HG03045 (cell line): ENCODE measurements around the gene PGS1.

Experiments
- ATAC-seq: cut with Tn5 transposase; IDR thresholded peaks from one replicate; pipeline ENCODE4 v1.9.1; 2021; ENCODE audit warnings: mild to moderate bottlenecking, moderate library complexity; ENCODE audit not compliant: unreplicated experiment

Gene PGS1

DNA sequence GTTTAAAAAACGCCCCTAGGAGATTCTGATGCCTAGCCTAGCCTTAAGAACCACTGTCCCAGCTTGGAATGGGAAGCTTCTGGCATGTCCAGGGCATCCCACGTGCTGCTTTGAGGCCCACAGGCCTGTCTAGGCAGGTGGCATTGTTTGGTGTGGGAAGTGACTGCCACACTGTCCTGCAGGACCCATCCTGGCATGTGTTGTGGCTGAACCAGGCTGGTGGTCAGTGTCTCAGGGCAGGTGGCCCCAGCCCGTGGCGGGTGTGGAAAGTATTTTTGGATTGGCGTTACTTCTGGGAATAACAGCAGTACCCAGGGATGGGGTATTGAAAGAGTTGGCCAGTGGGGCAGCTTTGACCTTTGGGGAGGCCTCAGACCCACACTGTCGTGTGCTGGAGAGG lies 27.9 kb downstream of the PGS1 start:
- ATAC-seq, result no peak

DNA sequence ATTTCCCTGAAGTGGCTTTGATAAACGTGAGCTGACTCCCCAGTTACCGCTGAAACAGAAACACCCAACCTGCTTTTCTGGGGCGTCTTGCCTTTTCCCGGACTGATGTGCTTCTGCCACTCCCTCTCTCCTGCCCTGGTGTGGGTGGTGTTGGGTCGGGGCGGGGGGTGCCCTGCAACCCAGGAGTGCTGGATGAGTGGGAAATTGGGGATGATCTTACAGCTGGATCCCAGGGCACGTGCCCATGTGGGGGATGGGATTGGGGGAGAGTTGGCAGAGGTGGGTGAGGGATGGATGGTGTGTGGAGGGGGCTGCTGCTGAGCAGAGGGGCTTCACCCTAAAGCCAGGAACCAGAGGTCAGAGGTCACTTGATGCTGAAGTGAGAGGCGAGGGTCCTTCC lies 28.5 kb downstream of the PGS1 start:
- ATAC-seq, result no peak

DNA sequence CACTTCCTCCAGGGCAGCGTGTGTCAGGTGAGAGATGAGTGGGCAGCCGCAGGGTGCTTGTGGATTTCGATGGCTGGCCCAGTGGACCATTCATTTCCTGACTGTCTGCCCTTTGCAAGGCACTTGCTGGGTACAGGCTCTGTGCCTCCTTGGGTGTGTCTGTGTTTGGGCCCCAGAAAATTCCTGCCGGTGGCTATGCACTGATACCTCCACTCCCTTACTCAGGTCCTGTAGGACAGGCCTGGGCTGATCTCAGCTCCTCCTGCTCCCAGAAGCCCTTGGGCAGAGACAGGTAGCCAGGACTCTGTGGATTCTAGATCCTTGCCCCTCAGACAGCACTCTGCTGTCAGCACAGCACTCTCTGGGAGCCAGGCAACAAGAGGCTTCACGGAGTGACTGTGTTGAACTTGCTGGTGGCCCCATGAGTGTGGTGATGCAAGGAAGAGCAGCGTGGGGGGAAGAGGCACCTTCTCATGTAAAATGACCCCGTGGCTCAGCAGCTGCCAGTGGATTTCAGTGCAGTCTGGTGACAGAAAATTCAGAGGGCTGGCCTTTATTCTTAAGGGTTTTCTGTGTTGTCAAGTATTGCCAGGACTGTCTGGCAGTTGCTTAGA lies 29.0 kb downstream of the PGS1 start:
- no peak for ATAC-seq

DNA sequence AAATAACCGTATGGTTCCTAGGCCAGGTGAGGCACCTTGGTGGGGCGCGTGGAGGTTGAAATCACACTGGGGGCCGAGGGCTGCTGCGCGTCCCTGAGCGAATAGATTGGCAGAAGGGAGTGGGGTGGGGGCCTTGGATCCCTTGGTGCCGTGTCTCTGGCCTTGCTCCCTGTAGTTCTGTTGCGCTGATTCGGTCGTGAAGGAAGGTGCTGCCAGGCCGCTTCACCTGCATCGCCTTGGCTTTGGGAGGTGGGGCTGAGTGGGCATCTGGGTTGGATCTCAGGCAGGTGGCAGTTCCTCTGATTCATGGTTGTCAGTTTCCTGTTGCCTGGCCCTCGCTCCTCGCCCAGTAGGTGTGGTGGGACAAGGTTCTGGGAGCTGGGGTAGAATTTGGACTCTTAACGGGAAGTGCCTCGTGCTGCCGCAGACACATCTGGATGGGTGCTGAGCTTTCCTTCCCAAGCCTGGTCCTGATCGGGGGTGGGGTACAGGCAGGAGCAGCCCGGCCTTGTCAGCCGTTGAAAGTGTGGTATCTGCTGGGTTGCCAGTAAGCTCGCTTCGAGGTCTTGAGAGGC lies 30.1 kb downstream of the PGS1 start:
- ATAC-seq, result no peak

DNA sequence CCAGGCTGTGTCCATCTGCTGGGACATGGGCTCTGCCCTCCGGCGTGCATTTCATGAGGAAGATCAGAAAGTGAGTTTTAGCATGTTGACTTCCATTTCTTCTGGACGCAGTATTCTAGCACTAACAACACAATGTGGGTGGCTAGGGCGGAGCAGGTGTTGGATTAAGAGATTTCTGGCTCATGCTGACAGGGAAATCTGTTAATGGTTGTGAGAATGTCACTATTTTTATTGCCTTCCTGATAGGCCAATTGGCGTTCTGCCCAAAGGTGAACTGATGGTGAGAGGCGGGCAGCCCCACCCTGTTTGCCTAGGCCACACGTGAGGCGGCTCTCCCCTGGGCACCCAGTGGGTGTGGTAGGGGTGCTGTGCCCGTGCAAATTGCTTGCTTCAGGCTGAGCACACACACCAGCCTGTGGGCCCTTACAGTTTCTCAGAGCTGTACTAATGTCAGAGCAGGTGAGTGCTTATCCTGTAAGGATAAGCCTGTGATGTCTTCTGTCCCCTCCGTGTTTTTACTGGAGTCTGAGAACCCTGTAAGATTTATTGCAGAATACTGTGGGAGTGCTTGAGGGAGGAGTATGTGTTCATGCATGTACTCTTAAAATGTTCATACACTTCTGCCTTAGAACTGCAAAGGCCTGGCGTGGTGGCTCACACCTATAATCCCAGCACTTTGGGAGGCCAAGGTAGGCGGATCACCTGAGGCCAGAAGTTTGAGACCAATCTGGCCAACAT lies 30.9 kb downstream of the PGS1 start:
- ATAC-seq, result no peak

DNA sequence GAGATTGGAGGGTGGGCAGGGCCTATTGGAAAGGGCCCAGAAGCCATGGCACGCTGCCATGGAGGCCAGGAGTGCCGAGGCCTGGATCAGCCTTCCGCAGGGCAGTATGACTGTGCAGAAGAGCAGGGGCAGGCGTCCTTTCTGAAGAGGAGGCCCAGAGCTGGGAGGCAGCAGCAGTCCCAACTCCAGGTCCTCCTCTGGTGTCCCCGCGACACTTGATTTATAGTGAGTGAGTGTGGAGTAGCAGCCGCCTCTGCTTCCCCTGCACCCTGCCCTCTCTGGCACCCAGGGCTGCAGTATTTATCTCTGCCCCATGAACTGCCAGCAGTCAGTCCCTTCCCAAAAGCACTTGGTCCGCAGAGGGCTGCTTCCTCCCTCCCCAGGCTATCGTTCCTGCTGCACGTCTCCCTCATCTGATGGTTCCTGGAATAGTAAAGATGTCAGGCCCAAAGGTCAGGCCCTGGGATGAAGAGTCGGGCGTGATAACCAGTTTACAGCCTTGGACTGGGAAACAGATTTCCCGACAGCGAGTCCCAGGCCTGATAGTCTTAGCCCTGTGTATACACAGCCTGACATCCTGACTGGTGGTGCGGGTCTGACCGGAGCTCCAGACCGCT lies 32.9 kb downstream of the PGS1 start:
- ATAC-seq, result no peak

DNA sequence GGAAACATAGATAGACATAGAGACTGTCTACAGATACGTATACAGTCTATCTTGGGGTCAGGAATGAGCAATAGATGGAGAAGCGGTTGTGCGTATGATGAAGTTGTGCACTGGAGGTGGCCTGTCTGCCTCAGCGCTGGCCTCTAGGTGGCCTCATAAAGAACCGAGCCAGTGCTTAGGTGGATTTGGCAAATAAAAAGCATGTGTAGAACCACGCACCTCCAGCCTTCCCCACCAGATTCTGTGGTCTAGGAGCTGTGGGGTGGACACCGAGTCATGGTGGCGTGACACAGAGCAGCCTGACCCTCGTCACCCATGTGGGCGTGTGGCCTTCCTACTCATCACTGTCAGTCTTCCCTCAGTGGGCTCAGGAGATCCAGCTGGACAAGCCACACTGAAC lies 34.0 kb downstream of the PGS1 start:
- no peak for ATAC-seq

DNA sequence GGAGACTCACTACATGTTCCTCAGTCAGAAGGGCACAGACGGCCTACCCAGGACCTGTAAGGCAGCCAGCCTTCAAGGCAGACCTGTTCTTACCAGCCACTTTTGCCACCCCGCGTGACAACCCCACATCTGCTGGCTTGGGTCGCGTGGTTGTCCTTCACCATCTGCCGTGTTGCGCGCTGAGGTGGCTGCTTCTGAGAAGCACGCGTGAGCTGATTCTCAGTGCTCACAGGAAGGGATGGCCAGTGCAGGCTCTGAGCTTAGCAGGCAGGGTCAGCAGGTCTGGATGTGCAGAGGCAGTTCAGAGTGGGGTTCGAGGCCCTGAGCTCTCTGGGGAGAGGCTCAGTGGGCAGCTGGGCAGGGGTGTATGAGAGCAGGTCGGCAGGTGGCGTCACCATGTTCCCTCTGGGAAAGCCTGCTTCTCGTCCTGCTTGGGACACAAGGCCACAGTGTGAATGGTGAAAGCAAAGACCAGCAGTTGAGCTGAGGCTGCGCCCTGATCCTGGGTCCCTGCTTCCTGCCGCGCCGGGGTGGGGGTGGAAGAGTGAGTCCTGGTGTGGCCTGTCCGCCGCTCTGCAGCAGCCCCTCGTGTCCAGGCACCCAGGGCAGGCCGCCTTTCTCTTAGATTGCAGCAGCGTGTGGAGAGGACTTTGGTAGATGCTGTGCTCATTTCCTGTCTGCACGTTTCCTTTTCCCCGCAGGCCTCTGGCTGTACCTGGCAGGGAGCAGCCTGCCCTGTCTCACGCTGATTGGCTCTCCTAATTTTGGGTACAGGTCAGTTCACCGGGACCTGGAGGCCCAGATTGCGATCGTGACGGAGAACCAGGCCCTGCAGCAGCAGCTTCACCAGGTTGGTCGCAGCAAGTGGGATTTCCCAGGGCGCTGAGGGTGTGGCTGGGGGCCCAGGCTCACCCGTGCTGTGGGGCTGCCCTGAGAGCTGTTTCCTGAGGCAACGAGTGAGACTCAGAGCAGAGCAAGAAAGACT lies 36.0 kb downstream of the PGS1 start:
- no peak for ATAC-seq

DNA sequence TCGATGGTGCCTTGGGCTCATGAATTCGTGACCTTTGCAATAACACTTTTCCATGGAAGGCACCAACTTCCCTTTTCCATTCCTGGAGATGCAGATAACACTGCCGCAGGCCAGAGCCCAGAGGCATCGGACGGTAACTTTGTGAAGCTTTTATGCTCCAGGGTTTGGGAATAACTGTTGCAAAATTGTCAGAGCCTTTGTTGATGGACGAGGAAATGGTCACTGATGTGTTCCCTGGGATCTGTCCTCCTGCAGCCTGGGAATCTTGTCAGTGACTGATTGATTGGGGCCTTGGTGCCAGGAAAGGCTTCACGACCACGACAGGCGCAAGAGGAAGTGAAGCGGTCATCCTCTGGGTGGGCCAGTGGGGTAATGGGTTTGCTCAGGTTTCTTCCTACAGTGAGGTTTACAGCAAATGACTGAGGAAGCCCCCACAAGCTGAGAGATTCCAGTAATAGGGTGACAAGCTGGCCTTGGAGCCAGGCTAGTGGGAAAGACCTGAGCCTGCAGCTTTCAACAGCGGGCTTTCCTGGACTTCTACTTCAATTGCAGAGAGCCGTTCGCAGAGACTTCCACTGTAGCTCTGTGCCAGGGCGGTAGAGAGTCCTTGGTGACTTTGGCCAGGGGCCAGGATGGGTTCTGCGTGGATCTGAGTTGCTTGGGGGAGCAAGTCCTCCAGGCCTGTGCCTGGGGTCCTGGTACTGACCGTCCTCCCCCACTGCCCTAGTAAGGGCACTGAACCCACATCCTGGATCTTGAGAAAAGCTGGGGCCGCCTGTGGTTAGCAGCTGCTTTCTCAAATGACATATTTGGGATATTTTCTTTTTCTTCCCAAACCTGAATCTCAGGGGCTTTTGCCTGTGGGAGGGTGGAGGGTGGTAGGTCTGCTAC lies 37.6 kb downstream of the PGS1 start:
- ATAC-seq, result no peak

DNA sequence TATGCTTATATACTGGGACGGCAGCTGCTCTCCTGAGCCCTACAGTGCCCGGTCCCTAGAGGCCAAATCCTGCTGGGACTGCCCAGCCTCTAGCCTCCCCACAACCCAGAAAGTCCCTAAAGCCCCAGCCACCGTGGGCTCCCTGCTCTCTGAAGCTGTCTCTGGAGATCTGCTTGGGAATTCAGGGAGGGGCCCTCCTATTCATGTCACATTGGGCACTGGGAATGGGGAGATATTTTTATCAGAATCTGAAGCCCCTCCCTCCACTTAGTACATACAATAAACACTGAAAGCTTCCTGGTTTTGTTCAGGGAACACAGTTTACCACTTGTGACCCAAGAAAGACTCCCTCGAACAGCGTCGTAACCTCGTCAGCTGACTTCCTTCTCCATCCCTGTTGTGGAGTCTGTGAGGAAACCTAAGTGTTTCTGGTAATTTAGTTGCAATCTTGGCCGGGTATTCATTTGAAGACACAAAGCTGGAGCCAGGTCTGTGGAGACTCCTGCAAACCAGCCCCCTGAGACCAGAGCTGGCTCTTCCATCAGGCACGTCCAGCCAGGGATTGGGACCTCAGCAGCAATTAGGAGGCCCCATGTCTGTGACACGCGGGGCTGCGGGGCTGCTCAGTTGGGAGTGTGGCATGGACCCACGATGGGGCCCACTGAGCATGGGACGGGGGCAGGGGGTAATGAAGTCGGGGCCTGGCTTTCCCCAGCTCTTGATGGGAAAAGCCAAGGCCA lies 38.5 kb downstream of the PGS1 start:
- ATAC-seq, result no peak

DNA sequence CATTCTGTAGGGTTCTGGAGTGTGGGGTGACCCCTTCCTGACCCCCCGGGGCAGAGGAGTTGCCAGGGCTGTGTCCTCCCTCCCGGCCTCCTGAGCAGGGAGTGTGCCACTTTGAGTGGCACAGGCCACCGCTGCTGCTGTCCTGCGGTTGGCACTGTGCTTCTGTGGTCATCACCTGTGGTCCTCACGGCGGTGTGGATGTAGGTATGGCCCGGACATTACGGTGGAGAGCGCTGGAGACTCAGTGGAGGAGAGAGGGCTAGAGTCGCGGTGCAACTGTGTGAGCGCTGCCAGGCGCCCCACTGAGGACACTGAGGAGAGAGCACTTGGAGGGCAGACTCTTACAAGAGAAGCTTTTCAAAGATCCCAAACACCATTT lies 39.1 kb downstream of the PGS1 start:
- ATAC-seq, result no peak

DNA sequence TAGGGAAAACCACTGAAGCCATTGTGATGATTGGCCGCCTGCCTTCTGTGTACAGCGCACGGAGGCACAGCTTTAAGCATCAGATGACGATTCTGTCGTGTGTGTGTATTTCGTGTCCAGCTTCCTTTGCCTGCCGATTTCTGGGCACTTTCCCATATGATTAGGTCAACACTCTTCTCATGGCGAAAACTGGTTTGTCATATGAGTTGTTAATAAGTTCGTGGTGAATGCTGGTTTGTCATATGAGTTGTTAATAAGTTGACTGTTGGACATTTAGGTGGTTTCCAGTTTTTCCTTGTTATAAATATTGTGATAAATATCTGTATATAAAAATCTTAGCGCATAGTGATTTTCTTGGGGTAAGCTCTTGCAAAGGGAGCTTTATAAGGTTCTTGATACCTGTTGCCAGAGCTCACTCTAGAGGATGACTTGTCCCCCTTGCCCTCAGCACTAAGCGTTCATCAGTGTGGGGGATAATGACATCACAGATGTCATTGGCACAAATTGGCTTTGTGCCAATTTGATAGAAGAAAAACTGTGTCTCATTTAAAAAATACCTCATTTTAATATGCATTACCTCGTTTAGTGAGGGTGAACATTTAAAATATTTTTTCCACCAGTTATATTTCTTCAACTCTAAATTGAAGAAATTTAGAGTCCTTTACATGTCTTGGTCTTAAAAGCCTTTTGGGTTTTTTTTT lies 40.0 kb downstream of the PGS1 start:
- ATAC-seq, result no peak

DNA sequence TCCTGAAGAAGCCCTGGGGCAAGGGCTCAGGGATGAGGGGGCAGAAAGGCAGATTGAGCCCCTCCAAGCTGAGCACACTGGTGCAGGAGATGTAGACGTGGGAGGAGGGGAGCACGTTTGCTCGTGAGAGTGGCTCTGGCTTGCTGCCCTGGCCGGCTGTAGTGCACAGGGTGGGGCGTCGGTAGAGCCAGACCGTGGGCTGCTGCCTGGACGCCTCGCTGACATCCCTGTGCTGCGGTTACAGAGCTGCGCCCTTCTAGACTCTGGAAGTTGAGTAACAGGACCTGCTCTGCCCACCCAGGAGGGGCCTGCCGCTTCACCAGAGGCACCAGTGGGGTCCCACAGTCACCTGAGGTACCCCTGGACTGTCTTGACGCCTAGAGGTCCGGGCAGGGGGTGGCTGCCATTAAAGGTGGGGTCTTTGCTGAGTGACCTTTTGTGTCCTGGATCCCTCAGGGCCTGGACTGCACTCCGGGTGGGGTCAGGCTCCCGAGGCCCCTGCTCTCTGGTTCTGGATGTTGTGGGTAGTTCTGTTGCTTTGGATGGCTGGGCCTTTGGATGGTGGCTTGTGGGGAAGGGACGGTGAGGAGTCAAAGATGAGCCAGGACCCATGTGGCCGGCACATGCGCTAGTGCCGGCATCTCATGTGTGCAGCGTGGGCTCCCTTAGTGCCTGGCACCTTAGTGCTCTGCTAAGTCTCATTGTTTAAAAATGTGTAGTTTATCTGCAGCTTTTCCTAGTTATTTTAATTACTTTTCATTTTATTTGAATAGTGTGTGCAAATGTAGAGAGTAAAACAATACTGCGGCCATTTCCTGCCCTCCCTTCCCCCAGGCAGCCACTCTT lies 41.7 kb downstream of the PGS1 start:
- ATAC-seq, result no peak

DNA sequence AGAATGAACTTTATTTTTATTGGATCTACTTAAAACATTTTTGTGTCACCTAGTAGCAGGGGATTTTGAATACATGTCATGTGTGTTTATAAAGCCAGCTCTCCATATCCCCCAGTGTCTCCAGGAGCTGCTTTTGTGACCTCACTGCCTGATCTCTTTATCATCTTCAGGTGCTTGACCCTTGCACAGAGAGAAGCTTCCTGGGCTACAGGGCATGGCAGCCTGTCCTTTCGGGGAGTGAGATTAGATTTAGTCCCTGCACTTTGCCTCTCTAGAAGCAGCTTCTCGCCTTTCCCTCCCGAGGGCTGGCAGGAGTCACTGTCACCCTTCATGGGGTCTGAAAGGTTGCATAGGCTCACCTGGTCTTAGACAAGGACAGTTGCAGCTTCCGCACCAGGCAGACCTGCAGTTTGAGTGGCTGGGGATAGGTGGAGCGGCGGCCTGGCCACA lies 42.7 kb downstream of the PGS1 start:
- ATAC-seq, result no peak

DNA sequence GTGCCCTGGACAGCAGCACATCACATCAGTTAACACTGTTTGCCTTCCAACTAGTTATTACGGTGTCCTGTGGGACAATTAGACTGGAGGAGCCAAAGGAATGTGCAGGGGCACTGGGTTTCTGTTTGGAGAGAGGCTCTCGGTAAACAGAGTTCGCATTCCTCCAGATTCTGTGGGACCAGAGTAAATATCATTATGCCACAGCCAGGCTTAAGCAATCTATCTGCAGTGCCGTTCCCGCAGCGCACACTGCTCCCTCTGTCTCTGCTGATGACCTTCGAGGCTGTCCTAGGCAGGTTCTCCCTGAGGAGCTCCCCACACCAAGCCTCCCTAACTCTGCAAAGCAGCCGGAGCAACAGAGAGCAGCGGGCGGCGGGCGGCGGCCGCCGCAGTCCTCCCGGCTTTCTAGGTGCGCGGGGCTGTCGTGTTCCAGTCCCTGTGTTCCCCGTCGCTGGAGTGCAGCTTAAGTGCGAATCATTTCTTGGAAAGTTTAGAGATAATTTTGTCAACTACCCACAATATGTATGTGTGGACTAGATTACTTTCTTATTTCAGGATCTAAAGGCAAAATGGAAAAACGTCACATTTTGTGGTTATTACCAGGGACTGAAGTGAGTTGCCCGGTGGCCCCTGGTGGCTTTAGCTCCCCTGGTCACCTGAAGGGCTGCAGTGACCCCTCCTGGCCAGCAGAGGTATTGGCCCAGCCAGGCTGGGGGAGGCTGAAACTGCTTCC lies 43.3 kb downstream of the PGS1 start:
- no peak for ATAC-seq

DNA sequence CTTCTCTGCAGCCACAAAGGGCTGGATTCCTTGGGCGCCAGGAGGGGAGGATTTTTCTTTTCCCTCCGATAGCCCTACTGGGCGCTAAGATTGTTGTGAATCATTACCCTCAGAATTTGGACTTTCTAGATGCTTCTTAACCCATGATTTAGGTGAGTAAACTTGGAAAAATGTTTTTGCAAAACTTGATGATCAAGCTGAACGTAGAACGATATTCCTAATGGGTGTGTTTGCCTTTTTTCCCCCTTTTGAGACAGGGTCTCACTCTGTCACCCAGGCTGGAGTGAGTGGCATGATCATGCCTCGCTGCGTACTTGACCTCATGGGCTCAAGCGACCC lies 43.8 kb downstream of the PGS1 start:
- no peak for ATAC-seq
